HG03108 (cell line): ENCODE measurements around the gene LIN9.

Source experiments
- ATAC-seq: cut with Tn5 transposase; IDR thresholded peaks from one replicate; pipeline ENCODE4 v1.9.1; 2021; ENCODE audit warnings: moderate library complexity; ENCODE audit not compliant: unreplicated experiment

LIN9 gene

DNA sequence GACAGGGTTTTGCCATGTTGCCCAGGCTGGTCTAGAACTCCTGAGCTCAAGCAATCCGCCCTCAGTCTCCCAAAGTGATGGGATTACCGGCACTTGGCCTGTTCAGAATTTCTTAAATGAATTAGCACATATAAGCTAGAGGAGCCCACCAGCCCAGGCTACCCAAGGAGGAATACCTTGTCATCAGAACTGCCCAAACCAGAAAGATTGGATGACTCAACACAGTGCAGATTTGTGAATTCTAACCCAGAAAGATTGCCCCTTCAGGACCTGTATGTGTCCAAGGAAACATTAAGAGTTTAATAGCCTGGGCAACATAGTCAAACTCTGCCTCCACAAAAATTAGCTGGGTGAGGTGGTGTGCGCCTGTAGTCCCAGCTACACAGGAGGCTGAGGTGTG, 14.0 kb upstream of the LIN9 start:
- no peak for ATAC-seq

- ATAC-seq = no peak
Measured at GRCh38 chr1:226320930-226321329, 12.0 kb upstream of the LIN9 start.

- ATAC-seq = no peak
Measured at GRCh38 chr1:226318471-226318870, 9.5 kb upstream of the LIN9 start.

GRCh38 chr1:226314055-226314454, 5.1 kb upstream of the LIN9 start:
- no peak for ATAC-seq

DNA sequence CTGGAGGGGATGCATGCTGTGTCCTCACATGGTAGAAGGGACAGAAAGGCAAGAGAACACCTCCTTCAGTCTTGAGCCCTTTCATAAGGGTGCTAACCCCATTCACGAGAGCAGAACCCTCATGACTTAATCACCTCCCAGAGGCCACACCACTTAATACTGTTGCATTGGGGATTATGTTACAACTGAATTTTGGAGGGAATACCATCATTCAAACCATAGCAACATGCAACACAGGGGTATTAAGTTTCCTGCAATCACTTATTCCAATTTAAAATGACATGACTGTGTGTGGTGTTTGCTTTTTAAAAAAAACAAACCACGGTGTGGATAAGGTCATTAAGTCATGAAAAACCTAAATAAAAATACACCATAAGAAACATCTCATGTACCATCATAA, 3.1 kb upstream of the LIN9 start:
- no peak for ATAC-seq

DNA sequence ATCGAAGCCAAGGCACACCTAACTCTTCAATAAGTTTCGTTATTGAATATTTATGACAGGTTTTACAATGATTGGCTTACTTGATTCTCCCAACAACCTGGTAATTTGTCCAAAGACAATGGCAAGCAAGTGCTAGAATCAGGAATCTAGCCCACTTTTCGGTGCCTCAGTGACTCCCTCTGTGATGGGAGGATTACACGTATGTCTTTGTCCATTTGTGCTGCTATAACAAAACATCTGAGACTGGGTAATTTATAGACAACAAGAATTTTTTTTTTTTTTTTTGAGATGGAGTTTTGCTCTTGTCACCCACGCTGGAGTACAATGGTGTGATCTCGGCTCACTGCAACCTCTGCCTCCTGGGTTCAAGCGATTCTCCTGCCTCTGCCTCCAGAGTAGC, 2.4 kb upstream of the LIN9 start:
- no peak for ATAC-seq

DNA sequence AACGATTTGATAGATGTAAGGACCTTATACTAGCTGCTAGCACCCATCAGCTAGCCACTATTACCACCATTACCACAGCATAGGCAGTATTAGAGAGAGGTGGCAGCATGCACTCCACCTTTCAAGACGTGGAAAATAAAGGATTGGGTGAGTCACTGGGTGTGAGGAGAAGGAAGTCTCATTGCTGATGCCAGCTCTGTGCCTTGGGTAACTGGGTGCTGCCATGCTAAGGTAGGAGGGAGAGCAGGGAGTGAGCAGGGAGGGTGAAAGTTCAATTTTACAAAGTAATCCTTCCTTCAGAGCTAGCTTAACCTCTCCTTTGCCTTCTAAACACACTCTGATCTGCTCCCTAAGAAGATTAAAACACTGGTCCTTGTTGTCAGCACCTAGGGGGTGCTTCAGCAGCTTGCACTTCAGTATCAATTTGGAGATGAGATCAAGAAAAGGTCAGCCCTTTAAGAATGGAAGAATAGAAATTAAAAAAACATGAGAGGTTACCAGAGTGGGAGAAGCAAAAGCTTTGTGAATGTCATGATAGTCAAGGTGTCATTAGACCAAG, 1.8 kb upstream of the LIN9 start:
- ATAC-seq = no peak

GRCh38 chr1:226310245-226310540, 1.2 kb upstream of the LIN9 start:
- no peak for ATAC-seq

- no peak for ATAC-seq
Measured at GRCh38 chr1:226309398-226310244, 657 bp upstream of the LIN9 start.

DNA sequence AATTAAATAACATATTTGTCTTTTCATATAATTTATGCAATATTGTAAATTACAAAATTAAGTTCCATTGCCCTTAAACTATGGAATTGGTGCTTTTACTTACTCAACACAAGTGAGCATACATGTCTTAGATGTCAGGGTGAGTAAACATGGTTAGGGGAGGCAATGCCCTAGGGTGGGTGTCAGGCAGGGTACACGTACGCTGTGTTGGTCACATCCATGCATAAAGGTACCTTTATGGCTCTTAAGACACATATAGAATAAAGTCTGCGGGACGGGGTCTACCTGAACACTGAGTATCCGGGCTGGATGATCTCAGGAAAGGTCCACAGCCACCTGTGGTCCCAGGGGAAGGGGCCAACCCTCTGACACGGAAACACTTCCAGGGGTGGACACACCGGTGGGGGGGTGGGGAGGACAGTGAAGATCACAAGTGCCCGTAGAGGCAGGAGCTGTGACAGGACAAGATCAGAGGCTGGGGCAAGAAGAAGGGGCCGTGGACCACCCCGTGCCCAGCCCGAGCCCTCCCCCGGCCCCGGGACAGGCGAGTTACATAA, 720 bp downstream of the LIN9 start:
- peak; percentile 5 for ATAC-seq

- no peak for ATAC-seq
Measured at GRCh38 chr1:226306425-226306824, 2.5 kb downstream of the LIN9 start.

DNA sequence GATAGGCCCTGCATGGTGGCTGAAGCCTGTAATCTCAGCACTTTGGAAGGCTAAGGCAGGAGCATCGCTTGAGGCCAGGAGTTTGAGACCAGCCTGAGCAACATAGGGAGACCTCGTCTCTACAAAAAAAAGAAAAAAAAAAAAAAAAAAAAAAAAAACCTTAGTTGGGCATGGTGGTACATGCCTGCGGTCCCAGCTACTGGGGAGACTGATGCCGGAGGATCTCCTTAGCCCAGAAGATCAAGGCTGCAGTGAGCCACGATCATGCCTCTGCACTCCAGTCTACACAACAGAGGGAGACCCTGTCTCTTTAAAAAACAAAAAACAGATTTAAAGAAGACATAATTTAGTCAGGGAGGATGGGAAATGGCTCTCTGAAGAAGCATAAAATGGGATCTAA, 3.8 kb downstream of the LIN9 start:
- ATAC-seq = no peak

DNA sequence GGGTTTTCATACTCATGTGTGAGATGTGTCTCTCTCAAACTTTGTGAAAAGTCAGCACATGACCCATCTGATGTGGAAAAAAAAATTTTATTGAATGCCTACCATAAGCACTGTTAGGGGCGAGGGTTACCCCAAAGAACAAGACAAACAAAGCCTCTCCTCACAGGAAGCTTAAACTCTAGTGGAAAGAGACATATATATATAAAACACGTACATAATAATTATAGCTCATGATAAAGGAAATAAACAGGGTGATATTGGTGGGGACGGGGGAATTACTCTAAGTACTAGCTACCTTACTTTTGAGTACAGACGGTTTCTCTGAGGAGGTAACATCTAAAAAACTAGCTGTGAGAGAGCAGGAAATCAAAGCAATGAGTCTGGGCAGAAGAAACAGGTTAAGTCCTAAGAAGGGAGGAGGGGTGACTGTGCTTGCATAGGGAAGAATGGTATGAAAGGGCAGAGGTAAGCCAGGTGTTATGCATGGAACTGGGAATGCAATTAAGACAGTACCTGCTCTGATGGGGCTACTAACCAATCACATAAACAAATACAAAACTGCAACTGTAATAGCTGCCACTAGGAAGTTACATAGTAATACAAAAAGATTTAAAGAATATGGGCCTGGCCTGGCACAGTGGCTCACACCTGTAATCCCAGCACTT, 4.5 kb downstream of the LIN9 start:
- no peak for ATAC-seq

GRCh38 chr1:226302731-226303130, 6.2 kb downstream of the LIN9 start:
- no peak for ATAC-seq

GRCh38 chr1:226296911-226297310, 12.1 kb downstream of the LIN9 start:
- no peak for ATAC-seq

DNA sequence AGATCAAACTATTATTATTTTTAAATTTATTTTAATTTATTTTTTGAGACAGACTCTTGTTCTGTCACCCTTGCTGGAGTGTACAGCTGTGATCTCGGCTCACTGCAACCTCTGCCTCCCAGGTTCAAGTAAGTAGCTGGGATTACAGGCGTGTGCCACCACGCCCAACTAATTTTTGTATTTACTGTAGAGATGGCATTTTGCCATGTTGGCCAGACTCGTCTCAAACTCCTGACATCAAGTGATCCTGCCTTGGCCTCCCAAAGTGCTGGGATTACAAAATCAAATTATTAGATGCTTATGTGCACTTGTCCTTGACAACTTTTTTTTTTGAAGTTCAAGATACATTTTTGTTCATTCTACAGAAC, 15.4 kb downstream of the LIN9 start:
- no peak for ATAC-seq

- ATAC-seq = no peak
Measured at GRCh38 chr1:226292874-226293552, 16.0 kb downstream of the LIN9 start.

GRCh38 chr1:226287587-226287986, 21.4 kb downstream of the LIN9 start:
- no peak for ATAC-seq

GRCh38 chr1:226281058-226281457, 27.9 kb downstream of the LIN9 start:
- ATAC-seq = no peak

DNA sequence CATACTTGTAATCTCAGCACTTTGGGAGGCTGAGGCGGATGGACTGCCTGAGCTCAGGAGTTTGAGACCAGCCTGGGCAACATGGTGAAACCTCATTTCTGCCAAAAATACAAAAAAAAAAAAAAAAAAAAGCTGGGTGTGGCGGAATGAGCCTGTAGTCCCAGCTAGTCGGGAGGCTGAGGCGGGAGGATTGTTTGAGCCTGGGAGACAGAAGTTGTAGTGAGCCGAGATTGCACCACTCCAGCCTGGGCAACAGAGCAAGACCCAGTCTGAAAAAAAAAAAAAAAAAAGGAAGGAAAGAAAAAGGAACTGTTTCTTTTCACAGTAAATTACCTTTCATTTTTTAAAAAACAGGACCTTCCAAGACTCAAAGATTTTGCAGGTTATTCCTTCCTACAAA, 29.5 kb downstream of the LIN9 start:
- ATAC-seq = no peak

- no peak for ATAC-seq
Measured at GRCh38 chr1:226277897-226278296, 31.1 kb downstream of the LIN9 start.

DNA sequence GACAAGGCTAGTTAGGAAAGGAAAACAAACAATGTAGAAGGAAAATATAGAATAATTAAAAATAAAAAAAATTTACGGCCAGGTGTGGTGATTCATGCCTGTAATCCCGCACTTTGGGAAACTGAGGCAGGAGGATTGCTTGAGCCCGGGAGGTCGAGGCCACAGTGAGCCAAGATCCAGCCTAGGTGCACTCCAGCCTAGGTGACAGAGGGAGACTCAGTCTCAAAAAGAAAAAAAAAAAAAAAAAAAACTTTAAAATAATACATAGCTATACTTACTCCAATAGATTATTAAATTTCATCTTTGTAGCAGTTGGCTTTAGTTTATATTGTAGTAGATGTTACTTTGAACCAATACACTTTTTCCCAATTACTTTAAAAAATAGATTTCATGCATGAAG, 32.0 kb downstream of the LIN9 start:
- ATAC-seq = no peak
